Cardiac muscle cell (in vitro differentiated cells and primary cell): ENCODE measurements around the gene SORL1-AS1.
A peak's percentile ranks its signal among the peaks of the same experiment; 100 is the strongest.

Experiments
- DNase-seq, 2 donors: peaks; one replicate each; pipeline versions ENCODE4 v3.0.0 to v3.0.0-alpha.2; 2010 to 2017; ENCODE audit warnings: low read depth in 1 of 2, low spot score in 1 of 2
- H3K27ac ChIP-seq: fragments of 200-600 bp; sonication (generic); 2 replicates; pipeline ENCODE4 v1.5.1; 2016
- H3K27me3 ChIP-seq: fragments of 200-600 bp; sonication (generic); 2 replicates; pipeline ENCODE4 v1.6.0; 2016; ENCODE audit warnings: control low read depth
- H3K36me3 ChIP-seq: fragments of 200-600 bp; sonication (generic); 2 replicates; pipeline ENCODE4 v1.5.1; 2016; ENCODE audit warnings: control low read depth
- H3K4me1 ChIP-seq: fragments of 200-600 bp; sonication (generic); 2 replicates; pipeline ENCODE4 v1.8.1; 2017; ENCODE audit warnings: low read depth, mild to moderate bottlenecking, mixed run types
- H3K4me3 ChIP-seq: fragments of 200-600 bp; sonication (generic); 2 replicates; pipeline ENCODE4 v1.5.1; 2016; ENCODE audit warnings: mild to moderate bottlenecking
- H3K9me3 ChIP-seq: fragments of 200-600 bp; sonication (generic); 2 replicates; pipeline ENCODE4 v1.5.1; 2017; ENCODE audit warnings: low read depth, mild to moderate bottlenecking, control low read depth
- CTCF ChIP-seq: IDR thresholded peaks from 2 replicates; pipeline ENCODE4 v1.5.1; 2012; ENCODE audit warnings: low read depth, mild to moderate bottlenecking, low read length

Gene SORL1-AS1

GRCh38 chr11:121467471-121467870, 14.7 kb upstream of the SORL1-AS1 start:
- no peaks in the 10 kb centered on the region for H3K9me3 ChIP-seq
- no peaks in the 10 kb centered on the region for H3K27me3 ChIP-seq
- no peak overlapping the region for H3K27ac ChIP-seq
- TF ChIP-seq CTCF: no peak
- peaks cover 18% of the 10 kb centered on the region for H3K4me1 ChIP-seq
- no peaks in the 10 kb centered on the region for H3K36me3 ChIP-seq
- DNase-seq: no peak
- no peak overlapping the region for H3K4me3 ChIP-seq

GRCh38 chr11:121466063-121466794, 13.5 kb upstream of the SORL1-AS1 start:
- no peak for TF ChIP-seq CTCF
- Histone ChIP-seq H3K4me1 (peaks cover 18% of the 10 kb centered on the region), H3K36me3 (no peaks in the 10 kb centered on the region), H3K27ac (no peak overlapping the region), H3K27me3 (no peaks in the 10 kb centered on the region), H3K9me3 (no peaks in the 10 kb centered on the region), H3K4me3 (no peak overlapping the region)
- peak; percentile 65 to 92 for DNase-seq

- Histone ChIP-seq H3K27ac (no peak overlapping the region), H3K4me3 (no peak overlapping the region), H3K4me1 (peaks cover 18% of the 10 kb centered on the region), H3K27me3 (no peaks in the 10 kb centered on the region), H3K9me3 (no peaks in the 10 kb centered on the region), H3K36me3 (no peaks in the 10 kb centered on the region)
- no peak for DNase-seq
- TF ChIP-seq CTCF: no peak
Measured at GRCh38 chr11:121465709-121466062, 12.9 kb upstream of the SORL1-AS1 start.

- no peak overlapping the region for H3K27ac ChIP-seq
- TF ChIP-seq CTCF: no peak
- no peaks in the 10 kb centered on the region for H3K27me3 ChIP-seq
- DNase-seq: peak; percentile 57 to 90
- no peaks in the 10 kb centered on the region for H3K36me3 ChIP-seq
- no peak overlapping the region for H3K4me3 ChIP-seq
- no peaks in the 10 kb centered on the region for H3K9me3 ChIP-seq
- peaks cover 18% of the 10 kb centered on the region for H3K4me1 ChIP-seq
Measured at GRCh38 chr11:121464352-121464946, 11.7 kb upstream of the SORL1-AS1 start.

- Histone ChIP-seq H3K4me3 (no peak overlapping the region), H3K27me3 (no peaks in the 10 kb centered on the region), H3K4me1 (peaks cover 18% of the 10 kb centered on the region), H3K9me3 (no peaks in the 10 kb centered on the region), H3K27ac (no peak overlapping the region), H3K36me3 (no peaks in the 10 kb centered on the region)
- no peak for DNase-seq
- TF ChIP-seq CTCF: no peak
Measured at GRCh38 chr11:121463689-121464335, 11.0 kb upstream of the SORL1-AS1 start.
